MCF 10A (cell line): ENCODE data around the gene VEZT. TPM values are rescaled to one million over a fixed set of nuclear protein-coding genes. Genes with fewer than 3 reads are reported as not detected.
"Not testable (repeated sequence)": the region's sequence is repeated elsewhere in the genome, so short reads cannot be mapped to it uniquely, and the experiment has no call there.

Source experiments
- BruUV-seq: library from RNA; stranded (reverse); fragments of 400-500 nt; replicated peaks from 2 replicates; lab custom pipeline; 2021; lab: Mats Ljungman, UMichigan
- CTCF ChIA-PET: fragments of 300-600 bp; sonication (Branson Sonifier 250); formaldehyde crosslinking; extraction: SDS; loops from one replicate; lab custom pipeline; 2021; ENCODE audit warnings: antibody characterized with exemption, inconsistent platforms; lab: Yijun Ruan, JAX
- POLR2A ChIA-PET: fragments of 300-600, 350-650 bp; sonication (Branson Sonifier 250); formaldehyde crosslinking; extraction: SDS; loops from one replicate; lab custom pipeline; 2020; ENCODE audit warnings: antibody characterized with exemption, inconsistent platforms; lab: Yijun Ruan, JAX
- DNase-seq: peaks from one replicate; pipeline ENCODE4 v3.0.0-alpha.2; 2018; ENCODE audit not compliant: unreplicated experiment
- H3K27ac Mint-ChIP-seq: one replicate; pipeline ENCODE4 v1.8.0; 2022; ENCODE audit warnings: mild to moderate bottlenecking, low read depth, mixed read lengths; ENCODE audit not compliant: unreplicated experiment
- H3K27me3 Mint-ChIP-seq: one replicate; pipeline ENCODE4 v1.8.0; 2022; ENCODE audit warnings: mixed read lengths; ENCODE audit not compliant: insufficient read depth, unreplicated experiment
- H3K36me3 Mint-ChIP-seq: one replicate; pipeline ENCODE4 v1.8.0; 2022; ENCODE audit warnings: mild to moderate bottlenecking, moderate library complexity, mixed read lengths; ENCODE audit not compliant: insufficient read depth, unreplicated experiment
- H3K4me1 Mint-ChIP-seq: one replicate; pipeline ENCODE4 v1.8.0; 2022; ENCODE audit warnings: mixed read lengths; ENCODE audit not compliant: insufficient read depth, unreplicated experiment
- H3K4me3 Mint-ChIP-seq: one replicate; pipeline ENCODE4 v1.8.0; 2022; ENCODE audit warnings: mild to moderate bottlenecking, moderate library complexity, mixed read lengths; ENCODE audit not compliant: unreplicated experiment
- H3K9me3 Mint-ChIP-seq: one replicate; pipeline ENCODE4 v1.8.0; 2022; ENCODE audit warnings: mixed read lengths; ENCODE audit not compliant: unreplicated experiment
- CTCF ChIP-seq: fragments of 200-600 bp; IDR thresholded peaks from one replicate; pipeline ENCODE4 v1.8.0; 2022; ENCODE audit warnings: antibody characterized with exemption, mild to moderate bottlenecking; ENCODE audit not compliant: unreplicated experiment
- intact Hi-C: fragments of 100-400 bp; cut with micrococcal nuclease; formaldehyde crosslinking; loops from 2 replicates; pipeline ENCODE4 v1.14.1; 2022
- total RNA-seq: library from RNA; stranded (reverse); gene quantifications from 2 replicates; pipeline ENCODE4 v1.2.3, GENCODE V29; 2022

VEZT gene
- total RNA-seq, 1 experiment from 2014 or later: 107 TPM

GRCh38 chr12:95237315-95237714 is 19.7 kb downstream of the VEZT start:
- peak overlapping the region; percentile 26 for H3K27ac Mint-ChIP-seq
- no TSS peak for BruUV-seq
- no peak overlapping the region for H3K4me3 Mint-ChIP-seq
- CTCF ChIA-PET: interaction anchor here (0.6 kb wide), 2 partner anchors 164 to 1408 kb away, joined by 3 read pairs; partner anchors contain the start of gene NR2C1
- H3K4me1 Mint-ChIP-seq: peaks cover 11% of the 10 kb centered on the region
- intact Hi-C loops: no loop called here
- no peaks in the 10 kb centered on the region for H3K27me3 Mint-ChIP-seq
- no peaks in the 10 kb centered on the region for H3K9me3 Mint-ChIP-seq
- no peak for TF ChIP-seq CTCF
- H3K36me3 Mint-ChIP-seq: peaks cover 25% of the 10 kb centered on the region
- DNase-seq: no peak
- POLR2A ChIA-PET: interaction anchor here (0.7 to 1.1 kb wide), 4 partner anchors 13 to 256 kb away, joined by 3 read pairs; no protein-coding TSS in a partner anchor

GRCh38 chr12:95238150-95238549 is 20.5 kb downstream of the VEZT start:
- CTCF ChIA-PET: no interaction called here
- Mint-ChIP-seq H3K27me3 (no peaks in the 10 kb centered on the region), H3K36me3 (peaks cover 32% of the 10 kb centered on the region)

GRCh38 chr12:95239216-95239615 is 21.6 kb downstream of the VEZT start:
- TF ChIP-seq CTCF: no peak
- H3K27ac Mint-ChIP-seq: peak overlapping the region; percentile 32
- BruUV-seq: no TSS peak
- no peak for DNase-seq
- ChIA-PET POLR2A (interaction anchor here (0.7 to 1.2 kb wide), 3 partner anchors 20 to 122 kb away, joined by 3 read pairs; no protein-coding TSS in a partner anchor), CTCF (interaction anchor here (0.7 kb wide), 1 partner anchor 46 kb away, joined by 3 read pairs; no protein-coding TSS in a partner anchor)
- no peaks in the 10 kb centered on the region for H3K9me3 Mint-ChIP-seq
- H3K4me1 Mint-ChIP-seq: peaks cover 7% of the 10 kb centered on the region
- H3K36me3 Mint-ChIP-seq: peaks cover 38% of the 10 kb centered on the region
- H3K4me3 Mint-ChIP-seq: no peak overlapping the region
- no peaks in the 10 kb centered on the region for H3K27me3 Mint-ChIP-seq
- intact Hi-C loops: no loop called here

More at GRCh38 chr12:95238150-95238549, 20.5 kb downstream of the VEZT start:
- no TSS peak for BruUV-seq
- DNase-seq: no peak
- H3K9me3 Mint-ChIP-seq: no peaks in the 10 kb centered on the region
- H3K4me3 Mint-ChIP-seq: no peak overlapping the region
- no peak for TF ChIP-seq CTCF
- intact Hi-C loops: no loop called here
- H3K4me1 Mint-ChIP-seq: peaks cover 7% of the 10 kb centered on the region
- no peak overlapping the region for H3K27ac Mint-ChIP-seq
- POLR2A ChIA-PET: interaction anchor here (0.7 to 1.1 kb wide), 4 partner anchors 12 to 255 kb away, joined by 3 read pairs; no protein-coding TSS in a partner anchor

DNA sequence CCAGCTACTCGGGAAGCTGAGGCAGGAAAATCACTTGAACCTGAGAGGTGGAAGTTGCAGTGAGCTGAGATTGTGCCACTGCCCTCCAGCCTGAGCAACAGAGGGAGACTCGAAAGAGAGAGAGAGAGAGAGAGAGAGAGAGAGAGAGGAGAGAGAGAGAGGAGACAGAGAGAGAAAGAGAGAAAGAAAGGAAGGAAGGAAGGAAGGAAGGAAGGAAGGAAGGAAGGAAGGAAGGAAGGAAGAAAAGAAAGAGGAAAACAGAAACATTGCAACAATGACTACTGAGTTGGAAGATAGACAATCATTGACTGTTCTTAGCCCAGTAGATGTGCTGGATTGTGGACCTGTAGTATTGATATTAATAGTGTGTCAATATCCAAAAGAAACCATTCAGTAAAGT is 22.2 kb downstream of the VEZT start:
- CTCF ChIA-PET, intact Hi-C loops, BruUV-seq, H3K9me3 Mint-ChIP-seq, H3K4me1 Mint-ChIP-seq, DNase-seq, H3K4me3 Mint-ChIP-seq, H3K27me3 Mint-ChIP-seq: not testable (repeated sequence)
- Mint-ChIP-seq H3K27ac (peak overlapping the region; percentile 32), H3K36me3 (peaks cover 38% of the 10 kb centered on the region)
- POLR2A ChIA-PET: interaction anchor here (1.0 to 1.2 kb wide), 3 partner anchors 16 to 86 kb away, joined by 3 read pairs; no protein-coding TSS in a partner anchor
